ENCODE results near the gene AOPEP. TPM values are rescaled to one million over a fixed set of nuclear protein-coding genes. Genes with fewer than 3 reads are reported as not detected.
"Not testable (repeated sequence)": the region's sequence is repeated elsewhere in the genome, so short reads cannot be mapped to it uniquely, and the experiment has no call there.

Gene AOPEP
- total RNA-seq, 2 donors from 2014 or later, result 5.5 to 13.0 TPM

GRCh38 chr9:94830071-94830604, 103.6 kb downstream of the AOPEP start:
- peaks cover 8 to 16% of the 10 kb centered on the region in 2 donors for H3K36me3 Mint-ChIP-seq
- peaks cover 0 to 12% of the 10 kb centered on the region in 2 donors for H3K9me3 Mint-ChIP-seq
- DNase-seq (ENCODE audit: low spot score in 2 of 2); ATAC-seq; H3K27ac Mint-ChIP-seq: not testable (repeated sequence)

GRCh38 chr9:94833802-94834201, 107.3 kb downstream of the AOPEP start:
- no peak for ATAC-seq
- Mint-ChIP-seq H3K27ac (no peak overlapping the region), H3K9me3 (peaks cover 4 to 22% of the 10 kb centered on the region in 2 donors), H3K36me3 (peaks cover 14 to 26% of the 10 kb centered on the region in 2 donors)
- no peak for DNase-seq (ENCODE audit: low spot score in 2 of 2)

- Mint-ChIP-seq H3K9me3 (peaks cover 12 to 16% of the 10 kb centered on the region in 2 donors), H3K27ac (no peak overlapping the region), H3K36me3 (peaks cover 15 to 38% of the 10 kb centered on the region in 2 donors)
- no peak for DNase-seq (ENCODE audit: low spot score in 2 of 2)
- ATAC-seq, result no peak
Observed at GRCh38 chr9:94837404-94837803, 110.9 kb downstream of the AOPEP start.

- DNase-seq (ENCODE audit: low spot score in 2 of 2) (no peak), ATAC-seq (peak; percentile 93 to 95)
- Mint-ChIP-seq H3K9me3 (peaks cover 12 to 16% of the 10 kb centered on the region in 2 donors), H3K36me3 (peaks cover 15 to 33% of the 10 kb centered on the region in 2 donors), H3K27ac (peak overlapping the region; percentile 27 to 77)
Observed at GRCh38 chr9:94839398-94839797, 112.9 kb downstream of the AOPEP start.

GRCh38 chr9:94840738-94841137, 114.2 kb downstream of the AOPEP start:
- H3K36me3 Mint-ChIP-seq, result peaks cover 15 to 45% of the 10 kb centered on the region in 2 donors
- ATAC-seq, result no peak

GRCh38 chr9:94843134-94843533, 116.6 kb downstream of the AOPEP start:
- H3K36me3 Mint-ChIP-seq, result peaks cover 15 to 35% of the 10 kb centered on the region in 2 donors
- no peak for DNase-seq (ENCODE audit: low spot score in 2 of 2)
- peak overlapping the region; percentile 6 to 9 for H3K27ac Mint-ChIP-seq
- ATAC-seq, result no peak
- H3K9me3 Mint-ChIP-seq, result peaks cover 11 to 19% of the 10 kb centered on the region in 2 donors

More at GRCh38 chr9:94840738-94841137, 114.2 kb downstream of the AOPEP start:
- Mint-ChIP-seq H3K27ac (no peak overlapping the region), H3K9me3 (peaks cover 12 to 24% of the 10 kb centered on the region in 2 donors)
- DNase-seq (ENCODE audit: low spot score in 2 of 2), result no peak

GRCh38 chr9:94846739-94847138, 120.2 kb downstream of the AOPEP start:
- ATAC-seq, result no peak
- no peak for DNase-seq (ENCODE audit: low spot score in 2 of 2)
- Mint-ChIP-seq H3K27ac (peak overlapping the region in 1 of 2 donors; percentile 41), H3K36me3 (peaks cover 0 to 12% of the 10 kb centered on the region in 2 donors), H3K9me3 (peaks cover 0 to 8% of the 10 kb centered on the region in 2 donors)

- H3K27ac Mint-ChIP-seq, result peak overlapping the region in 1 of 2 donors; percentile 67
- DNase-seq (ENCODE audit: low spot score in 2 of 2), result no peak
- peaks cover 0 to 8% of the 10 kb centered on the region in 2 donors for H3K9me3 Mint-ChIP-seq
- peaks cover 0 to 12% of the 10 kb centered on the region in 2 donors for H3K36me3 Mint-ChIP-seq
- ATAC-seq, result peak; percentile 14 to 70
Observed at GRCh38 chr9:94847486-94847885, 121.0 kb downstream of the AOPEP start.

GRCh38 chr9:94848791-94849190, 122.3 kb downstream of the AOPEP start:
- not testable (repeated sequence) for H3K27ac Mint-ChIP-seq; H3K9me3 Mint-ChIP-seq; DNase-seq (ENCODE audit: low spot score in 2 of 2)

GRCh38 chr9:94850540-94851434, 124.3 kb downstream of the AOPEP start:
- Mint-ChIP-seq H3K36me3 (no peaks in the 10 kb centered on the region), H3K9me3 (no peaks in the 10 kb centered on the region), H3K27ac (no peak overlapping the region)
- DNase-seq (ENCODE audit: low spot score in 2 of 2), result no peak
- no peak for ATAC-seq

More at GRCh38 chr9:94848791-94849190, 122.3 kb downstream of the AOPEP start:
- not testable (repeated sequence) for ATAC-seq
- peaks cover 0 to 12% of the 10 kb centered on the region in 2 donors for H3K36me3 Mint-ChIP-seq

GRCh38 chr9:94851467-94851866, 125.0 kb downstream of the AOPEP start:
- no peaks in the 10 kb centered on the region for H3K36me3 Mint-ChIP-seq
- no peaks in the 10 kb centered on the region for H3K9me3 Mint-ChIP-seq
- no peak overlapping the region for H3K27ac Mint-ChIP-seq
- ATAC-seq (no peak), DNase-seq (ENCODE audit: low spot score in 2 of 2) (no peak)

GRCh38 chr9:94851892-94852291, 125.4 kb downstream of the AOPEP start:
- DNase-seq (ENCODE audit: low spot score in 2 of 2) (no peak), ATAC-seq (no peak)
- H3K36me3 Mint-ChIP-seq, result no peaks in the 10 kb centered on the region
- no peak overlapping the region for H3K27ac Mint-ChIP-seq
- no peaks in the 10 kb centered on the region for H3K9me3 Mint-ChIP-seq

GRCh38 chr9:94852373-94852772, 125.9 kb downstream of the AOPEP start:
- DNase-seq (ENCODE audit: low spot score in 2 of 2) (no peak), ATAC-seq (no peak)
- Mint-ChIP-seq H3K27ac (no peak overlapping the region), H3K36me3 (no peaks in the 10 kb centered on the region), H3K9me3 (no peaks in the 10 kb centered on the region)

- no peak for DNase-seq (ENCODE audit: low spot score in 2 of 2)
- Mint-ChIP-seq H3K36me3 (peaks cover 6 to 7% of the 10 kb centered on the region in 2 donors), H3K9me3 (peaks cover 3 to 5% of the 10 kb centered on the region in 2 donors), H3K27ac (no peak overlapping the region)
- ATAC-seq, result no peak
Observed at GRCh38 chr9:94853887-94854286, 127.4 kb downstream of the AOPEP start.

GRCh38 chr9:94855903-94856302, 129.4 kb downstream of the AOPEP start:
- ATAC-seq (no peak), DNase-seq (ENCODE audit: low spot score in 2 of 2) (no peak)
- H3K27ac Mint-ChIP-seq, result no peak overlapping the region
- H3K36me3 Mint-ChIP-seq, result peaks cover 6 to 7% of the 10 kb centered on the region in 2 donors
- H3K9me3 Mint-ChIP-seq, result peaks cover 3 to 5% of the 10 kb centered on the region in 2 donors

- Mint-ChIP-seq H3K9me3 (peaks cover 3 to 5% of the 10 kb centered on the region in 2 donors), H3K36me3 (peaks cover 6 to 7% of the 10 kb centered on the region in 2 donors), H3K27ac (no peak overlapping the region)
- DNase-seq (ENCODE audit: low spot score in 2 of 2) (no peak), ATAC-seq (no peak)
Observed at GRCh38 chr9:94857791-94858190, 131.3 kb downstream of the AOPEP start.

GRCh38 chr9:94859226-94859625, 132.7 kb downstream of the AOPEP start:
- Mint-ChIP-seq H3K9me3 (peaks cover 3 to 5% of the 10 kb centered on the region in 2 donors), H3K36me3 (peaks cover 6 to 7% of the 10 kb centered on the region in 2 donors), H3K27ac (peak overlapping the region in 1 of 2 donors; percentile 50)
- no peak for DNase-seq (ENCODE audit: low spot score in 2 of 2)
- no peak for ATAC-seq

Data from activated naive CD4-positive, alpha-beta T cell treated with anti-CD3 and anti-CD28 coated beads, Interleukin-2, amount 50 U/mL, for 72 hours (primary cell).